Measurements from ENCODE around the gene C13orf46.

Gene C13orf46

DNA sequence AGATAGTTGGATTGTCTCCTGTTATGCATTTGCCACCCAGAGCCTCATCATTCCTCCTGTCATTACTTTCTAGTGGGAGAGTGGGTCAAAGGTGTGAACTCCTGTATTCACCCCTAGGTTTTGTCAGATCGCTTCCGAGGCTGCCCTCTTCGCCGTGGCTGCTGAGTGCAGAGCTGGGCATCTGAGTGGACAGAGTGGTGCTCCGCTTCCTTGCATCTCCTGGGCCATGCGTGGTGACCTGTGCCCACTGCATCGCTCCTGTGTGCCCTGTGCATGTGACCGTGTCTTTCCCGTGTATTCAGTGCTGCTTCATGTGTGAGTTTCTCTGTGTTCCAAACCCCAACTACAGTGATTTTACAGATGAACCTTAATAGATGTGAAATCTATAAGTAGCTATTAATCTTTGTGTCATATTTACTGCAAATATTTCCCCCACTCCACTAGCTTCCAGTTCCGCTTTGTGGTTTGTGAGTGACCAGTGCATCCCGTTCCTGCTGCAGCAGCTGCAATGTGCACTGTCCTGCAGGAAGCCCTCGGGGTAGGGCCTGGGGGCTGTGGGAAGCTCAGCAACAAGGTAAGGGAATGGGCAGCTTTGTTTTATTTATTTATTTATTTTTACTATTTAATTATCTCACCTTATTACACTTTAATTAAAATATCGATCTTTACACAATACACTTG, 53.1 kb downstream of the C13orf46 start:
- DNase-seq, result no peak

GRCh38 chr13:113919761-113920559, 53.9 kb downstream of the C13orf46 start:
- no peak for DNase-seq

DNA sequence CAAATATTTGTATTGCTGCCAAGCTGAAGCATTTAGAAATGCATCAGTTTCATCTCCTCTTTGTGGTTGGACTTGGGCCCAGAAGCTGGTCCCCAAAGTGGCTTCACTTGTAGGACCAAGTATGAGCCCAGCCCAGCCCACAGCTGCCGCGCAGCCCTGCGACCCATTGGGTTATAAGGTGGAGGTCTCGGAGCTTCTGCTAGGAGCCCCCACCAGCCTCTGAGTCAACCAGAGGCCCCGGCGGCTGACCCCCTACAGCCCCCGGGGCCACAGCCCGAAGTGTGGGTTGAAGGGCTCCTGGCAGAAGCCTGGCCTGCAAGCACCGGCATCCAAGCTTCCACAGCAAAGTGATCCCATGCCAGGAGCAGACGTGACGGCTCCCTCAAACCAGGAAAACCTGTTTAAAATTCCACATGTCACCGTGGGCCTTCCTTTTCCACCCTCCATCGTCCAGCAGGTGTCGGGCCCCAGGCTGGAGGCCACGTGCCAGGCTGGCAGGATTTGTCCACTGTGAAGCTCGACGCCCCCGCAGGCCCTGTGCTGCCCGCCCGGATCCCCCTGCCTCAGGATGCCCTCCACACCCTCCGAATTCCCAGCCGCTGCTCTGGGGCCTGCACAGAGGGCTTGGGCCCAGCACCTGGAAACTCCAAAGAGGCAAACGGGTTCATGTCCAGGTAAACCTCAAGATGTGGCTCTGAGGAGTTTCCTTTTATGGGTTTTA, 54.7 kb downstream of the C13orf46 start:
- DNase-seq, result no peak

GRCh38 chr13:113918580-113918979, 55.3 kb downstream of the C13orf46 start:
- DNase-seq, result no peak

GRCh38 chr13:113917594-113918371, 56.1 kb downstream of the C13orf46 start:
- DNase-seq, result no peak

GRCh38 chr13:113917096-113917495, 56.8 kb downstream of the C13orf46 start:
- DNase-seq, result no peak

DNA sequence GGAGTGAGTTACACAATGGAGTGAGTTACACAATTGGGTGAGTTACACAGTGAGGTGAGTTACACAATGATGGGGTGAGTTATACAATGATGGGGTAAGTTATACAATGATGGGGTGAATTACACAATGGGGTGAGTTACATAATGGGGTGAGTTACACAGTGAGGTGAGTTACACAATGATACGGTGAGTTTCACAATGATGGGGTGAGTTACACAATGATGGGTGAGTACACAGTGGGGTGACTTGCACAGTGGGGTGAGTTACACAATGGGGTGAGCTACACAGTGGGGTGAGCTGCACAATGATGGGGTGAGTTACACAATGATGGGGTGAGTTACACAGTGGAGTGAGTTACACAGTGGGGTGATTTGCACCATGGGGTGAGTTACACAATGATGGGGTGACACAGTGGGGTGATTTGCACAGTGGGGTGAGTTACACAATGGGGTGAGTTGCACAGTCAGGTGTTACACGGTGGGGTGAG, 57.5 kb downstream of the C13orf46 start:
- DNase-seq, result no peak

- DNase-seq, result no peak
Observed at GRCh38 chr13:113915786-113916329, 58.0 kb downstream of the C13orf46 start.

DNA sequence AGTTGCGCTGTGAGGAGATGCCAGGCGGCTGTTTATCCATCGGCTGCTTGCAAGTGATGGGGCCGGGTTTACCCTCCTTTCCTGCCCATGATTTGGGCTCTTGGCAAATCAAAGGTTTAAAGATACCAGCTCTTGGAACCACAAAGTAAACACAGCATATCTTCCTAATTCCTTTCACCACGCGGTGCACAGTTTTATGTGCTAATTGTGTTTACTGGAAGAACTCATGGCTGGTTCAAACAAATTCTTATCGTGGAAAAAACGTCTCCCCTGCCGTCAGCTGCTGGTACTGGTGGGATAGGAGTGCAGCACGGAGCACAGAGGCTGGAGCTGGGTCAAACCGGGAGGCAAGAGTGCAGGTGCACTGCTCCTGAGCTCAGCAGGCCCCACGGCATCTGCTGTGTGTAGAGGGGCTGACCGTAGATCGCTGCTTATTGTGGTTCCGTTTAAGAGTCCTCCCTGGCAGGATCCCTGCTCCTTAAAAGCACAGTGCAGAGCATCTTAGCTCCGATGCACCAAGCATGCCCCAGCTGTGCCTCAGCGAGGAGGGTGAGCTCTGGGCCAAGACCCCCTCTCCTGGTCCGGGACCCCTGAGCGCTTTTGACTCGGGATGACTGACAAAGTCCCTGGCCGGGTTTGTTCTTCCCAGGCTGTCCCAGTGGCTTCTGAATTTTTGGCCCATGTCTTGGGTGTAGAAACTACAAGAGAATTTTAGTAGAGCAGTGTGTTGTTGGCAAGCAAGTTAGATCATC, 58.7 kb downstream of the C13orf46 start:
- no peak for DNase-seq

DNA sequence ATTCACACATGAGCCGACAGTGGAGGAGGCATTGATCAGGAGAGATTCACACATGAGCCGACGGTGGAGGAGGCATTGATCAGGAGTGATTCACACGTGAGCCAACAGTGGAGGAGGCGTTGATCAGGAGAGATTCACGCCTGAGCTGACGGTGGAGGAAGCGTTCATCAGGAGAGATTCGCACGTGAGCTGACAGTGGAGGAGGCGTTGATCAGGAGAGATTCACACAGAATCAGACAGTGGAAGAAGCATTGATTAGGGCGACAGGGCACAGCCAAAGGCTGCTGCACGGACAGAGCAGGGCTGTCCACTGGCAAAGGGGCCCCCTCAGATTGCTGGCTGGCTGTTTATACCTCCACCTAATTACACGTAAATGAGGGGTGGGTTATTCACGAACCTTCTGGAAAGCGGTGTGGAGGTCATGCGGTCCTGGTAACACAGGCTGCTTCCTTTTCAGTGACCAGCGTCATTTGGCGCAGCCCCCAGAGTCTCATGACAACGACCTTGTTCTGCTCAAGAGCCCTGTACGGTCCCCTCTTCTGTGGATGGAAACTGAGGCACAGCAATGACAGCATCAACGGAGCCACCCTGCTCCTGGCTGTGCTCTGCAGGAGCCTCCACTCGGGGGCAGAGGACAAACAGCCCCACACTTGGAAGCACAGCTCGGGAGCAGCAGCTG, 59.4 kb downstream of the C13orf46 start:
- DNase-seq, result no peak

DNA sequence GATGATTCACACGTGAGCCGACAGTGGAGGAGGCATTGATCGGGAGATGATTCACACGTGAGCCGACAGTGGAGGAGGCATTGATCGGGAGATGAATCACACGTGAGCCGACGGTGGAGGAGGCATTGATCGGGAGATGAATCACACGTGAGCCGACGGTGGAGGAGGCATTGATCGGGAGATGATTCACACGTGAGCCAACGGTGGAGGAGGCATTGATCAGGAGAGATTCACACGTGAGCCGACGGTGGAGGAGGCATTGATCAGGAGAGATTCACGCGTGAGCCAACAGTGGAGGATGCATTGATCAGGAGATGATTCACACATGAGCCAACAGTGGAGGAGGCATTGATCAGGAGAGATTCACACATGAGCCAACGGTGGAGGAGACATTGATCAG, 60.0 kb downstream of the C13orf46 start:
- peak; percentile 18 for DNase-seq

- DNase-seq, result peak; percentile 30
Observed at GRCh38 chr13:113913408-113913807, 60.5 kb downstream of the C13orf46 start.

GRCh38 chr13:113912596-113912995, 61.3 kb downstream of the C13orf46 start:
- DNase-seq, result no peak

- DNase-seq, result no peak
Observed at GRCh38 chr13:113907635-113908617, 66.0 kb downstream of the C13orf46 start.

- DNase-seq, result no peak
Observed at GRCh38 chr13:113906571-113906970, 67.3 kb downstream of the C13orf46 start.

DNA sequence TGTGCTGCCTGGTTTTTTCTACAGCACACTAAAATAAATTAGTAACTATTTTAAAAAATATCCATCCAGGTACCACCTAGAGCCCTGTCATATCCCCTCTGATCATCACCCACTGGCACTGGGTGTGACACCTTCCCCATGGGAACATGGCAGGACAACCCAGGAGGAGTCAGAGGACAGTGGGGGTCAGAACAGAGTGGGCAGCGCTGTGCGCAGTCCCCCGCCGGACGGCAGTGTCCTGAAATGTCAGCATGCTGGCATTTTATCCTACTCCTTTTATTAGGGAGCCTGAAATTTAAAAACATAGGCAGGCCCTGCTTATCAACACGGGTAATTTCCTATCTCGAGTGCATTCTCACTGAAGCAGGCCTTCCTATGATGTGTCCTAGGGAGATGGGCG, 67.9 kb downstream of the C13orf46 start:
- DNase-seq, result no peak

DNA sequence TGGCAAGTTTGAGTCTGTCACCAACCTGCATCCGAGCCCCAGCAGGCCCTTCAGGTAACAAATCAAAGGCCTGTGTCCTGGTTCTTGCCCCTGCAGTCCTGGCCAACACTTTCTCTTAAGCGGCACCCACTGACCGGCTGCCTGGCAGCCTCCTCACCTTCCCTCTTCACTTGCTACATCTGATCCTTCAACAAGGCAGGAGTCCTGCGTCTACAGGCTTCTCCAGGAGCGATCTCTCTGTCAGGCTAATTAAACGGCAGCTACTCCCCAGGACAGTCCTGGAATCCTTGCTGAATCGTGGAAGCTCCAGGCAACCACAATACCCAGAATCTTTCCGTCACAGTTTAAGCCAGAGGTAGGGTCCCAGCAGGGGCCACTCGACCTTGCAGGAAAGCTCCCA, 68.9 kb downstream of the C13orf46 start:
- no peak for DNase-seq

- peak; percentile 44 for DNase-seq
Observed at GRCh38 chr13:113904411-113904810, 69.5 kb downstream of the C13orf46 start.

GRCh38 chr13:113903912-113904311, 70.0 kb downstream of the C13orf46 start:
- DNase-seq, result no peak
